ENCODE data around the gene BTNL2. TPM values are rescaled to one million over a fixed set of nuclear protein-coding genes. Genes with fewer than 3 reads are reported as not detected.
A peak's percentile ranks its signal among the peaks of the same experiment; 100 is the strongest.
"Not testable (repeated sequence)": the region's sequence is repeated elsewhere in the genome, so short reads cannot be mapped to it uniquely, and the experiment has no call there.

Gene BTNL2
- total RNA-seq, 1 donor from 2014 or later, result not detected

GRCh38 chr6:32370505-32370904, 36.5 kb downstream of the BTNL2 start:
- DNase-seq (ENCODE audit: low read depth), result no peak

GRCh38 chr6:32369660-32370059, 37.3 kb downstream of the BTNL2 start:
- peak; percentile 19 for DNase-seq (ENCODE audit: low read depth)

GRCh38 chr6:32367644-32368043, 39.3 kb downstream of the BTNL2 start:
- DNase-seq (ENCODE audit: low read depth), result no peak

- DNase-seq (ENCODE audit: low read depth), result not testable (repeated sequence)
Observed at GRCh38 chr6:32359225-32359624, 47.8 kb downstream of the BTNL2 start.

- not testable (repeated sequence) for DNase-seq (ENCODE audit: low read depth)
Observed at GRCh38 chr6:32358548-32358947, 48.4 kb downstream of the BTNL2 start.

- no peak for DNase-seq (ENCODE audit: low read depth)
Observed at GRCh38 chr6:32355018-32355417, 52.0 kb downstream of the BTNL2 start.

GRCh38 chr6:32353348-32353747, 53.6 kb downstream of the BTNL2 start:
- no peak for DNase-seq (ENCODE audit: low read depth)

Other genes starting within 250 kb of the BTNL2 start
- 1.4 and 2.2 TPM in 2 replicates for gene EGFL8, start 242.6 kb downstream of the BTNL2 start, total RNA-seq
- gene AGPAT1, start 231.1 kb downstream of the BTNL2 start, total RNA-seq, result 68.2 and 79.2 TPM in 2 replicates
- gene RNF5, start 228.8 kb downstream of the BTNL2 start, total RNA-seq, result 70.9 and 78.1 TPM in 2 replicates
- gene AGER, start 222.9 kb downstream of the BTNL2 start, total RNA-seq, result 0.86 and 0.88 TPM in 2 replicates
- 25.1 and 29.0 TPM in 2 replicates for gene PBX2, start 217.0 kb downstream of the BTNL2 start, total RNA-seq
- gene GPSM3, start 214.5 kb downstream of the BTNL2 start, total RNA-seq, result 0.27 TPM in 1 of 2 replicates, not detected in the other
- 0.53 and 1.2 TPM in 2 replicates for gene NOTCH4, start 183.1 kb downstream of the BTNL2 start, total RNA-seq
- gene TSBP1, start 35.3 kb downstream of the BTNL2 start, total RNA-seq, result not detected in 2 replicates
- gene HLA-DRA, start 32.7 kb upstream of the BTNL2 start, total RNA-seq, result 0.45 and 0.47 TPM in 2 replicates
- gene HLA-DRB5, start 123.1 kb upstream of the BTNL2 start, total RNA-seq, result 0.13 TPM in 1 of 2 replicates, not detected in the other
- gene HLA-DRB1, start 182.7 kb upstream of the BTNL2 start, total RNA-seq, result 0.21 TPM in 1 of 2 replicates, not detected in the other
- gene HLA-DQA1, start 230.2 kb upstream of the BTNL2 start, total RNA-seq, result not detected in 2 replicates

Data from myocyte (in vitro differentiated cells).